Lower leg skin (tissue), 4 donors: ENCODE results near the gene CDSN. TPM values are rescaled to one million over a fixed set of nuclear protein-coding genes. Genes with fewer than 3 reads are reported as not detected.

Experiments used
- DNase-seq, 2 donors: peaks; one replicate each; pipeline ENCODE4 v3.0.0-alpha.2; 2019; ENCODE audit warnings: low spot score in 2 of 2
- H3K4me3 ChIP-seq: fragments of 200-600 bp; sonication (generic); 2 replicates; pipeline ENCODE4 v1.5.1; 2017; ENCODE audit warnings: mild to moderate bottlenecking, low read depth; ENCODE audit not compliant: poor library complexity, severe bottlenecking
- CTCF ChIP-seq, 3 donors: fragments of 450-650 bp; IDR thresholded peaks; one replicate each; pipeline ENCODE4 v1.5.1; 2016; ENCODE audit warnings: antibody characterized with exemption in 3 of 3, mild to moderate bottlenecking in 3 of 3, moderate library complexity in 2 of 3
- POLR2A ChIP-seq, 2 donors: fragments of 450-650 bp; IDR thresholded peaks; one replicate each; pipeline ENCODE4 v1.6.1; 2016 to 2017; ENCODE audit warnings: antibody characterized with exemption in 2 of 2, mild to moderate bottlenecking in 1 of 2, moderate library complexity in 1 of 2
- WGBS, 2 donors: methylation state at CpG; one replicate each; pipeline ENCODE4 v1.1.5; 2018; 5-methylcytosine and 5-hydroxymethylcytosine counted together
- intact Hi-C: fragments of 100-400 bp; cut with DNase I; formaldehyde crosslinking; loops from one replicate; pipeline ENCODE4 v1.15.0; 2023; ENCODE audit warnings: low total_unique reads
- total RNA-seq, 4 donors: library from RNA; depleted of rRNA; stranded (reverse); fragments of >200 nt; gene quantifications; one replicate each; pipeline ENCODE4 v1.1.0, GENCODE V29; 2016

CDSN gene
- total RNA-seq, 4 donors from 2014 or later = 480 to 1,164 (median 686) TPM

- intact Hi-C loops = no loop called here
- DNase-seq = no peak
- WGBS, 2 donors = 49 to 72% methylated on average over 4 of the region's 4 CpGs
- H3K4me3 ChIP-seq = no peak overlapping the region
- TF ChIP-seq POLR2A (IDR thresholded peaks at IDR 0.05) (no peak), CTCF (IDR thresholded peaks at IDR 0.05) (no peak)
Measured at GRCh38 chr6:31129130-31129529, 8.9 kb upstream of the CDSN start.

- TF ChIP-seq CTCF (IDR thresholded peaks at IDR 0.05) = no peak
- TF ChIP-seq POLR2A (IDR thresholded peaks at IDR 0.05) = no peak
Measured at GRCh38 chr6:31128093-31128676, 7.9 kb upstream of the CDSN start.

DNA sequence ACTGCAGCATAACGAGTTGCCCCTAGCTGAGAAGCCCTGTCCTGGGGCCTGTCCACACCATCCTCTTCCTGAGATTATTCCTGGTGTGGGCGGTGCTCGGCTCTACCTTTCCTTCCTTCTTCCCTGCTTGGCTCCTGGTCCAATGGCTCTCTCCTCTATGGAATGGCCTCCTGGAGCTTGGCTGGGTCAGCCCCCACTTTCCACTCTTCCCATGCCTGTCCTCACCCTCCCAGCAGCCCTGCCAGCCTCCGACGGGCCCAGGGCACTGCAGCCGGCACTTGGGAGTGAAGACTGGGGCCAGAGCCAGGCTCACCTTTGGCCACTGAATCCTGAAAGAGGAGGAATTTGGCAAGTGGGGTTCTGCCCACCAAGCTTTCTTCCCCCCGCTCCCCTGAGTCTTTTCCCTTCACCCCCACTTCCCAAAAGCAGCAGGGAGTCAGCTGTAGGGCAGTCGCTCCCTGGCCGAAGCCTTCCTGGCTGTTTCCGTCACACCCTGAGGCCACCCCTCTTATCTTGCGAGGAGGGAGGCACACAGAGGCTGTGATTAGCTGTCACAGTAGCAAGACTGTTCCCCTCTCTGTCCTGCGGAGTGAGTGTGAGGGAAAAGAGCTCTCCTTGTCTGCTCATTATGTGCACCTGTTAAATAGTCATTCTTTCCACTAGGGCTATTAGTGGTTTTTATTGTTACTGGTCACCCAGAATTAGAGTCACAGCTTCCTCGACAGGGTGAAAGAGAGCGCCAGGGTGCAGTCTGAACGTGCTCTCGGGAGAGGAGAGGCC lies 6.3 kb upstream of the CDSN start:
- WGBS, 2 donors = 65 to 70% methylated on average over 16 of the region's 16 CpGs
- intact Hi-C loops = no loop called here

More at GRCh38 chr6:31128093-31128676, 7.9 kb upstream of the CDSN start:
- H3K4me3 ChIP-seq = no peak overlapping the region
- DNase-seq = peak in 1 of 2 donors; percentile 91
- intact Hi-C loops = no loop called here
- 6 to 8% methylated on average over 8 of the region's 8 CpGs for WGBS, 2 donors

DNA sequence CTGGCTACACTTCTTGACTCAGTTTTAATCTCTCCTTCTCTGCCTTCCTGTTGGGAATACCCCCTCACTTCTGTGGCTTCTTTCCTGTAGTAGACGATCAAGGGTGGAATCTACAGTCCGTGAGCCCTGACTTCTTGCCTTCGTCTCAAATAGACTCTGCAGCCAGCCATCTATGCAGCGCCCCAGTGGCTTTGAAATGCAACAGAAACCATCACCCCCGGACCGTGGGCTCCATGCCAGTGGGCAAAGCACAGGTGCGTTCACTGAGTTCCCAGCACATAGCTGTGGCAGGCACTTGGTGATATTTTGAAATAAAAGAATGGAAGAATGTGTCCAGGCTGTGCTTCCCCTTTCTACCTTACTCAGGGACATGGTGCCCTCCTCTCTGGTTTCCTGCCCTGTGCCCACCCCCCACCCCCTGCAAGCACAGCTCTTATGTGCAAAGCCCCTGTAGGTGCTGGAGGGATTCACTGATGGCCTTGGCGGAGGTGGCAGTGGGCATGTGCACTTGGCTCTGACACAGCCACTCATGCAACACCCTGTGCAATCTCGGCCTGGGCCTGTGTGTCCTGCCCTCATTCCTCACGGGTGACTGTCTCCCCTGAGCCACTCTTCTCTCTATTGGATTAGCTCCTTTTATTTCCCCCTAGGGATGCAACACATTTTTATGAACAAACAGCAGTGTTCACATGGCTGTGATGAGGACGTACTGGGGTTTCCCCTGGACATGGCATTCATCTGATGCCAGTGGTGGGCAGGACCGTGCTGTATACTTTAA lies 5.5 kb upstream of the CDSN start:
- no peak for DNase-seq
- intact Hi-C loops = no loop called here
- TF ChIP-seq POLR2A (IDR thresholded peaks at IDR 0.05) (no peak), CTCF (IDR thresholded peaks at IDR 0.05) (no peak)
- WGBS, 2 donors = 40 to 41% methylated on average over 12 of the region's 12 CpGs
- no peak overlapping the region for H3K4me3 ChIP-seq

More for the DNA sequence above, 6.3 kb upstream of the CDSN start:
- no peak for TF ChIP-seq CTCF (IDR thresholded peaks at IDR 0.05)
- TF ChIP-seq POLR2A (IDR thresholded peaks at IDR 0.05) = no peak
- H3K4me3 ChIP-seq = no peak overlapping the region
- DNase-seq = no peak

DNA sequence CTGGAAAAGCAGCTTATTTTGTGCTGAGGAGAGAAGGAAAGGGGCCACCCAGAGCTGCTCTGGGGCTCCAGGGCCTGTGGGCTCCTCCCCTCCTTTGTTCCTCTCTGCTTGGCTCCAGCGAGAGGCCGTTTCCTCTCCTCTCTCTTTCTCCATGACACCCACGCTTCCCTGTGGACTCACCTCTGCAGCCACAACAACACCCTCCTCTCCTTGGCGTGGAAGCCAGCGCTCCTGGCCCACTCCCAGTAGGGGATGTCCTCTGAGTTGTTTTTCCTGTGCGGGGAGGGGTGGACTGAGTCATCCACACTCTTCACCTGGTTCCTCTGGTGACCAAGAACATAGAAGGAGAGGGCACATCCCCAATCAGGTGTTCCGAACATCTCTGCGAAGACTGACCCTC lies 4.9 kb upstream of the CDSN start:
- no peak for TF ChIP-seq POLR2A (IDR thresholded peaks at IDR 0.05)
- no peak for TF ChIP-seq CTCF (IDR thresholded peaks at IDR 0.05)
- intact Hi-C loops = no loop called here
- peak; percentile 60 to 92 for DNase-seq
- H3K4me3 ChIP-seq = no peak overlapping the region
- 25 to 44% methylated on average over 8 of the region's 8 CpGs for WGBS, 2 donors
